Right renal pelvis (tissue), 4 donors: ENCODE data around the gene LCN15. TPM values are rescaled to one million over a fixed set of nuclear protein-coding genes. Genes with fewer than 3 reads are reported as not detected.
A peak's percentile ranks its signal among the peaks of the same experiment; 100 is the strongest.

Experiments
- DNase-seq, 4 donors: peaks; one replicate each; pipeline ENCODE4 v3.0.0-alpha.2; 2013; ENCODE audit warnings: low read depth in 4 of 4, low spot score in 3 of 4, missing footprints in 1 of 4
- polyA plus RNA-seq, 4 donors: library from polyadenylated mRNA; unstranded; fragments of 120-200 nt; gene quantifications; one replicate each; pipeline ENCODE4 v1.2.1, GENCODE V29; 2013; ENCODE audit not compliant: insufficient read length in 4 of 4

Gene LCN15
- polyA plus RNA-seq, 4 donors, result 0.06 to 0.08 TPM; not detected in 2

- no peak for DNase-seq
These were observed 20.6 kb downstream of the LCN15 start for GRCh38 chr9:136743639-136744211.

- peak in 1 of 4 donors; percentile 68 for DNase-seq
These were observed 21.5 kb downstream of the LCN15 start, which contains the start of gene LCN10 for GRCh38 chr9:136742591-136743391. LCN10 (minus strand) TSS chr9:136742940; CDS start chr9:136742903, 37 bp downstream.

DNA sequence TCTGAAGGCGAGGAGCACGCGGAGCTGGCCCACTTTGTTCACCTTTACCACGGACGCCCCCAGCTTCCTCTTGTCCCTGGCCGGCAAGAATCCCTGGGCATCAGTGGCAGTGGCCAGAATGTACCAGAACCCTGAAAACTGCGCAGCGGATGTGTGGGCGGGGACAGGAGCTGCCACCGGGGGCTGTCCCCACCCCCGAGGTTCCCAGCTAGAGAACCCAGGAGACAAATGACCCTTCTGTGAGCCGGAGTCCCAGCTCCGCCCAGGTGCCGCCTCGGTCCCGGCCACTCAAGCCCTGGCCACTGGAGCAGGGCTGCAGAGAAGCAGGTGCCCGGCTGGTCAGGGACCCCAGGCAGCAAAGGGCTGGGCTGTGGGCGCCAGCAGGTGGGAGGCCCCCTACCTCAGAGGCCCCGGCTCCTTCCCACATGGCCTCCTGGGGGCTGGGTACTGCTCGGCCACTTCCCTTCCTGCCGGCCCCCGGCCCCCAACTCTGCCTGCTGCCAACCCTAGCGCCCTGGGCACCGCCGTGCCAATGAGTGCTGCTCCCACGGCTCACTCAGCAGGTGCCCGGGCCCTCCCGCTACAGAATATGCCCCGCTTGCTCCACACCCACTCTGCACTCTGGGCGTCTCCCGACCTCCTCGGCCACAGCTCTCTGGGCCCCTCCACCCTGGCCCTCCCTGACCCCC is 22.3 kb downstream of the LCN15 start:
- no peak for DNase-seq

GRCh38 chr9:136740971-136741882 is 23.1 kb downstream of the LCN15 start:
- no peak for DNase-seq

GRCh38 chr9:136740491-136740890 is 23.8 kb downstream of the LCN15 start:
- no peak for DNase-seq

- DNase-seq, result no peak
These were observed 24.2 kb downstream of the LCN15 start for GRCh38 chr9:136740069-136740468.

DNA sequence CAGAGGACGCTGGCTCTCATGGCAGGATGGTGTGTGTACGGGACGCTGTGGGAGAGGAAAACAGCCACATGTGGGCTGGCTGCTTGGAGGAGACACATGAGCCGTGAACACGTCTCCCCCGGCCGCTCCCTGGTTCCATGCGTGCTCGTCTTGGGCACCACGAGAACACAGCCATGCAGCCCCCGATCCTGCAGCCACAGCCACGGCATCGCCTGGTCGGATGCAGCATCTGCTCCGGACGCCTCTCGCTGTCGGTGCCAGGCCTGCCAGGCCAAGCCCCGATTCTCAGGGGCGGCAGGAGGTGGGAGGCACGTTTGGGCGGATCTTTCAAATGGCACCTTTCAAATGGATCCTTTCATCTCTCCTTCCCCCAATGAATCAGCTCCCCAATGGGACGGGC is 24.8 kb downstream of the LCN15 start:
- no peak for DNase-seq

- DNase-seq, result no peak
These were observed 25.4 kb downstream of the LCN15 start for GRCh38 chr9:136738960-136739359.

DNA sequence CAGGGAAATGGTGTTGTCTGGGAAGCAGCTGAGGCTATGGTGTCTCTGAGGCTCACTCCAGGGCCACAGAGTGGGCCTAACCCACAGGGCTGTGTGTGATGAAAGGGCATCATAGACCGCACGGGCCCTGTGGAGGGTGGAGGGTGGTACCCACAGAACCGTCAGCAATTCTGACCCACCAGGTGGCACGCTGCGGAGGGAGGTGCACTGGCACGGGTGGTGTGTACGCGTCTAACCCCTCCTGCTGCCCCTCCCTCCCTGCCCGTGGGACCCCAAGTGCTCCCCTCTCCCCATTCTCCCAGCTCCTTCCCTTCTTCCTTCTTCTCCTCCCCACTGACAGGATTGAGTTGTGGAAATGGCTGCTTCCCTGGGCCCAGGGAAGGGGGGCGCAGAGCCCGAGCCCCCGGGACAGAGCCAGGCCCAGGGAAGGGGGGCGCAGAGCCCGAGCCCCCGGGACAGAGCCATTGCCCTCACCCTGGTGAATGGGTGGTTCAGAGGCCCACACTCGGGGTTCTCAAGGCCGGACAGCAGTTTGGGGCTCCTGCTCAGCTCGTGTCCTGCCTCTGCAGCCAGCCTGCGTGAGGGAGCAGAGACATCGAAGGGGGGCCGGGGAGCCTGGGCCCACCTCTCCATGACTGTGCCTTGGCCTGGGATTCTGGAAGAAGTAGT is 28.4 kb downstream of the LCN15 start:
- DNase-seq, result no peak

GRCh38 chr9:136734837-136735496 is 29.4 kb downstream of the LCN15 start:
- DNase-seq, result no peak

GRCh38 chr9:136733611-136734010 is 30.7 kb downstream of the LCN15 start:
- no peak for DNase-seq

GRCh38 chr9:136732444-136733178 is 31.7 kb downstream of the LCN15 start:
- DNase-seq, result no peak

GRCh38 chr9:136729926-136730325 is 34.4 kb downstream of the LCN15 start:
- no peak for DNase-seq

DNA sequence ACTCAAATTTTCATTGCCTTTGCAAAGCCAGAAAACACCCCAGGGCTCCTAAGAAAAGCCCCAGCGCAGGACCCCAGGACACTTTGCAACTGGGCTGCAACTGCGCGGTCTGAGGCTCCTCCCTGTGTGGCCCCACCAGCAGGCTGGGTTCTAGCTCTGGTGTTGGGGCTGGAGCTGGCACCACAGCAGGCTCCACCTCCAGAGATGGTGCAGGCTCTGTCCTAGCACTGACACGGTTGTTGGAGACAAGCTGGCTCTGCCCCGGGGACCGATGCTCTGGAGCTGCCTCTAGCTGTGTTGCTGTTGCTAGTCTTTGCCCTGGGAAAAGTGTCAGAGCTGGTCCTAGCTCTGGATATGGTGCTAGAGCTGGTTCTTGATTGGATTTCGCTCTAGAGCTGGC is 35.2 kb downstream of the LCN15 start:
- DNase-seq, result no peak

GRCh38 chr9:136728548-136729123 is 35.7 kb downstream of the LCN15 start:
- DNase-seq, result no peak

- DNase-seq, result peak; percentile 72 to 79 (median 74)
These were observed 36.2 kb downstream of the LCN15 start for GRCh38 chr9:136728080-136728547.

DNA sequence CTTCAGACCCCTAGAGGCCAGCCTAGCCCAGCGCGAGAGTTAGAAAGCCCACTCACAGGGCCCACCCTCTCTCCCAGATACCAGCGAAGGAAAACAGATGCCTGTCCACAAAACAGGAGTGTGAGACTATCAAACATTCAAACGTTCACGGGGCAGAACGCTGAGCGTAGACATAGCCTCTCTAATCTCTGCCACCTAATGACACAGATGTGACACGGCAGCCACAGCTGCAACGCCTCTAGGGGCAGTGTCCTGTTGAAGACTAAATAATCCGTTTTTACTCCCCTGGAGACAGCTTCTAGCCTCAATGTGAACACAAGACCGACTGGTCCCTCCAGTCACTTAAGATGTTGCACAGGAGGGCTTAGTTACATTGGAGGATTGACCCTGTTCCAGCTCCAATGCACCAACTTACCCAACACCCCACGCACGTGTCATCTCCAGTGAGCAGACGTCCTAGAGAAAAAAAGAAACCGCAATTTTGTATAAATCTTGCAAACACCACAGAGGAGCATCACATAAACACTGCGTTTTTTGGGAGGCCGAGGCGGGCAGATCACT is 37.6 kb downstream of the LCN15 start:
- DNase-seq, result no peak

DNA sequence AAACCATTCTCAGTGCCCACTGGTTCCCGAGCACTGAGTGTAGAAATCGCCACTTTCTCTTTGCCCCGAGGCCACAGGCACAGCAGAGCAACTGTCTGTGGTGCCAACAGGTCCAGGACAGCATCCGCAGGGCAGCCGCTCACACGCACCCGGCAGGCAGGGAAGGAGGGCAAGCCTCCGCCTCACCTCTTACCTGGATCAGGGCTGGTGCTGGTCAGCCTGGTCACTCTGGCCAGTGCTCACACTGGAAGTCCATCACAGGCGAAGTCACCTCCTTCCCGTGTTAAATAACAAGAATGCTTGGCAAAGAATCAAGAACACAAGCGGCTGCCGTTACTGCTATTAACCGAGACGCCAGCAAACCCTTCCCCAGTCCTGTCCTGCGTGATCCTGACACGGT is 38.2 kb downstream of the LCN15 start:
- no peak for DNase-seq
